GM12878 (cell line): ENCODE data around the gene BOLA2B. TPM values are rescaled to one million over a fixed set of nuclear protein-coding genes. Genes with fewer than 3 reads are reported as not detected.

Experiments used
- ATF7 ChIP-seq: fragments of 450-650 bp; IDR thresholded peaks from 2 replicates; pipeline ENCODE4 v1.6.1; 2016; ENCODE audit warnings: low read depth, mild to moderate bottlenecking
- BCL11A ChIP-seq: IDR thresholded peaks from 2 replicates; pipeline ENCODE4 v1.6.1; 2011; ENCODE audit warnings: low read depth, low read length
- BCLAF1 ChIP-seq: fragments of 450-650 bp; IDR thresholded peaks from 2 replicates; pipeline ENCODE4 v1.6.1; 2017; ENCODE audit warnings: antibody characterized with exemption, mild to moderate bottlenecking, moderate library complexity
- BHLHE40 ChIP-seq, 2 experiments: fragments of 450-650 bp in 1 of 2; IDR thresholded peaks; 2 replicates each; pipeline ENCODE4 v1.6.1; 2011 to 2017; ENCODE audit warnings: low read depth in 2 of 2, borderline replicate concordance in 1 of 2, improper control_type of control experiment in 1 of 2, low read length in 1 of 2, mild to moderate bottlenecking in 1 of 2
- BMI1 ChIP-seq: fragments of 450-650 bp; IDR thresholded peaks from 2 replicates; pipeline ENCODE4 v1.6.1; 2016; ENCODE audit warnings: mild to moderate bottlenecking, moderate library complexity, borderline replicate concordance
- CBX5 ChIP-seq: sonication (generic); IDR thresholded peaks from 2 replicates; pipeline ENCODE4 v1.6.1; 2016; ENCODE audit warnings: low read depth, moderate library complexity, mild to moderate bottlenecking, inconsistent platforms
- CHD1 ChIP-seq: IDR thresholded peaks from 2 replicates; pipeline ENCODE4 v1.6.1; 2012; ENCODE audit warnings: low read depth, low read length, improper control_type of control experiment
- EZH2 ChIP-seq: IDR thresholded peaks from 2 replicates; pipeline ENCODE4 v1.6.1; 2012; ENCODE audit warnings: low read depth, mild to moderate bottlenecking, control low read depth, inconsistent platforms, low read length, borderline replicate concordance; ENCODE audit not compliant: control insufficient read depth
- HDAC2 ChIP-seq: fragments of 200-600 bp; sonication (generic); IDR thresholded peaks from 2 replicates; pipeline ENCODE4 v1.6.1; 2017
- HDAC6 ChIP-seq: fragments of 200-600 bp; sonication (generic); IDR thresholded peaks from one replicate; pipeline ENCODE4 v1.8.0; 2017; ENCODE audit warnings: antibody characterized with exemption; ENCODE audit not compliant: unreplicated experiment
- KLF5 ChIP-seq: fragments of 450-650 bp; IDR thresholded peaks from 2 replicates; pipeline ENCODE4 v1.6.1; 2014; ENCODE audit warnings: mild to moderate bottlenecking; ENCODE audit not compliant: partially characterized antibody
- MXI1 ChIP-seq: fragments of 150-350 bp; IDR thresholded peaks from 2 replicates; pipeline ENCODE4 v1.6.1; 2011; ENCODE audit warnings: low read depth, mild to moderate bottlenecking, inconsistent platforms, low read length, improper control_type of control experiment
- MYC ChIP-seq: IDR thresholded peaks from 2 replicates; pipeline ENCODE4 v1.6.1; 2011; ENCODE audit warnings: mild to moderate bottlenecking, low read length, moderate library complexity, inconsistent platforms; ENCODE audit not compliant: insufficient read depth, insufficient replicate concordance, insufficient read length, severe bottlenecking
- POLR2A ChIP-seq: IDR thresholded peaks from 2 replicates; pipeline ENCODE4 v1.6.1; 2011; ENCODE audit warnings: low read depth, mild to moderate bottlenecking, low read length
- RBBP5 ChIP-seq: fragments of 200-600 bp; sonication (generic); conservative IDR thresholded peaks from 2 replicates; pipeline ENCODE4 v1.6.1; 2016
- RUNX3 ChIP-seq: IDR thresholded peaks from 2 replicates; pipeline ENCODE4 v1.6.1; 2012; ENCODE audit warnings: low read length, inconsistent platforms
- SMARCA5 ChIP-seq: fragments of 450-650 bp; IDR thresholded peaks from 2 replicates; pipeline ENCODE4 v1.6.1; 2017; ENCODE audit warnings: mild to moderate bottlenecking
- SP1 ChIP-seq: IDR thresholded peaks from one replicate; pipeline ENCODE4 v1.6.1; 2011; ENCODE audit warnings: low read depth, low read length
- SREBF2 ChIP-seq: IDR thresholded peaks from 2 replicates; pipeline ENCODE4 v1.6.1; 2012; ENCODE audit warnings: mild to moderate bottlenecking, low read length
- SRF ChIP-seq, 2 experiments: IDR thresholded peaks; 2 replicates each; pipeline ENCODE4 v1.6.1; 2011; ENCODE audit warnings: low read depth in 2 of 2, low read length in 2 of 2, mild to moderate bottlenecking in 1 of 2, moderate library complexity in 1 of 2
- STAT1 ChIP-seq: fragments of 450-650 bp; conservative IDR thresholded peaks from 2 replicates; pipeline ENCODE4 v1.6.1; 2014; ENCODE audit warnings: antibody characterized with exemption, mild to moderate bottlenecking
- TCF3 ChIP-seq: IDR thresholded peaks from 2 replicates; pipeline ENCODE4 v1.6.1; 2012; ENCODE audit warnings: low read depth, mild to moderate bottlenecking, low read length, borderline replicate concordance; ENCODE audit not compliant: insufficient read depth
- polyA plus RNA-seq, 11 experiments: library from polyadenylated mRNA; depleted of rRNA in 4 of 11; unstranded in 6 of 11; stranded (reverse) in 5 of 11; fragments of >200 nt; fragmentation: Nextera tagmentation in 4 of 11; fragmentation: Illumina TruSeq in 1 of 11; extraction: Ambion mirVana in 4 of 11; extraction: Trizol in 1 of 11; gene quantifications; 1 replicate in 1 of 11; 2 replicates in 10 of 11; pipeline versions ENCODE4 v1.2.1 to v1.2.3, GENCODE V29; 2011 to 2016; ENCODE audit warnings: inconsistent platforms in 2 of 11, missing spikeins in 2 of 11, low read depth in 1 of 11
- total RNA-seq, 4 experiments: library from RNA; depleted of rRNA in 3 of 4; stranded (reverse); fragments of >200 nt in 3 of 4; fragmentation: Illumina TruSeq in 1 of 4; extraction: Trizol in 1 of 4; gene quantifications; 2 replicates each; pipeline versions ENCODE4 v1.2.1 to v1.2.3, GENCODE V29; 2013 to 2021
- TF ChIP-seq, protein P1 (sequence below): fragments of 450-650 bp; IDR thresholded peaks from 2 replicates; pipeline ENCODE4 v1.6.1; 2017; ENCODE audit warnings: mild to moderate bottlenecking, moderate library complexity

The BOLA2B gene
- total and polyA plus RNA-seq, 10 of the 15 experiments (the other 5 are each of a cell fraction or from before 2014, with no cell fraction given): 39.9 to 292 (median 130) TPM

DNA sequence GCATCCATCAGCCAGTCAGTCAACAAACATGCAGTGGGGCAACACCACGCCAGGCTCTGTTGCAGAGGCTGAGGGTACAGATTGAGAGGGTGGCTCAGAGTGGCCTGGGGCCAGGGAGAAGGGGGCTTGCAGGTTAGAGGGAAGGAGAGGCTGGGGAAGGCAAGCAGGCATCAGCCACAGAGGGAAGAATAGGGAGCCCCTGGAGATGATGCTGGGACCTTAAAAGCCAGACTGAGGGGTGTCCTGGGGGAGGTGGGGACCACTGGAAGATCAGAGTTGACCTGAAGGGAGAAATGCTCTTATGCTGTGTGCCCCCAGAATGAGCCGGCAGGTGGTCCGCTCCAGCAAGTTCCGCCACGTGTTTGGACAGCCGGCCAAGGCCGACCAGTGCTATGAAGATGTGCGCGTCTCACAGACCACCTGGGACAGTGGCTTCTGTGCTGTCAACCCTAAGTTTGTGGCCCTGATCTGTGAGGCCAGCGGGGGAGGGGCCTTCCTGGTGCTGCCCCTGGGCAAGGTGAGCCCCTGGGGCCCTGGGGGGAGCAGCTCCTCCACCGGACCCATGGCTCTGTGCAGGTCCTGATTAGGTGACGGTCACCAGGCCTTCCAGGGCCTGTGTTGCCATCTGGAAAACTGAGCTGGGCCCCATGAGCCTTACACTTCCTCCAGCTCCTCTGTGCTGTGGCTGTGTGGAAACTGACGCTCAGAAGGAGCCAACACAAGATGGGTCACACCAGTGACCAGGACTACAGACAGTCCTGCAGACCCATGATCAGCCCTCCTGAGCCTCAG is 8.4 kb downstream of the BOLA2B start (continued):
- TF ChIP-seq SP1 (peak; percentile 20), CBX5 (no peak), TCF3 (0 out of 2 replicates have a peak, but pooled peaks have one; percentile 47), MXI1 (peak; percentile 45; the same call in 1 of the 2 replicates), HDAC2 (no peak), BHLHE40 (IDR thresholded peaks at IDR 0.05; ENCODE audit: borderline replicate concordance in 1 of 2, low read depth in 2 of 2, low read length in 1 of 2) (peak in 1 of 2 experiments; percentile 24; a peak in 1 of 4 replicates), STAT1 (no peak), POLR2A (peak; percentile 63), BMI1 (no peak; the same call in 1 of the 2 replicates), BCLAF1 (no peak), ATF7 (no peak), SREBF2 (no peak), EZH2 (no peak), SMARCA5 (0 out of 2 replicates have a peak, but pooled peaks have one; percentile 67), KLF5 (no peak), RBBP5 (no peak), SRF (IDR thresholded peaks at IDR 0.05; ENCODE audit: low read depth in 2 of 2, low read length in 2 of 2) (no peak), MYC (peak; percentile 59), RUNX3 (no peak), BCL11A (no peak), CHD1 (no peak), HDAC6 (peak; percentile 22)
- TF ChIP-seq, protein P1, sequence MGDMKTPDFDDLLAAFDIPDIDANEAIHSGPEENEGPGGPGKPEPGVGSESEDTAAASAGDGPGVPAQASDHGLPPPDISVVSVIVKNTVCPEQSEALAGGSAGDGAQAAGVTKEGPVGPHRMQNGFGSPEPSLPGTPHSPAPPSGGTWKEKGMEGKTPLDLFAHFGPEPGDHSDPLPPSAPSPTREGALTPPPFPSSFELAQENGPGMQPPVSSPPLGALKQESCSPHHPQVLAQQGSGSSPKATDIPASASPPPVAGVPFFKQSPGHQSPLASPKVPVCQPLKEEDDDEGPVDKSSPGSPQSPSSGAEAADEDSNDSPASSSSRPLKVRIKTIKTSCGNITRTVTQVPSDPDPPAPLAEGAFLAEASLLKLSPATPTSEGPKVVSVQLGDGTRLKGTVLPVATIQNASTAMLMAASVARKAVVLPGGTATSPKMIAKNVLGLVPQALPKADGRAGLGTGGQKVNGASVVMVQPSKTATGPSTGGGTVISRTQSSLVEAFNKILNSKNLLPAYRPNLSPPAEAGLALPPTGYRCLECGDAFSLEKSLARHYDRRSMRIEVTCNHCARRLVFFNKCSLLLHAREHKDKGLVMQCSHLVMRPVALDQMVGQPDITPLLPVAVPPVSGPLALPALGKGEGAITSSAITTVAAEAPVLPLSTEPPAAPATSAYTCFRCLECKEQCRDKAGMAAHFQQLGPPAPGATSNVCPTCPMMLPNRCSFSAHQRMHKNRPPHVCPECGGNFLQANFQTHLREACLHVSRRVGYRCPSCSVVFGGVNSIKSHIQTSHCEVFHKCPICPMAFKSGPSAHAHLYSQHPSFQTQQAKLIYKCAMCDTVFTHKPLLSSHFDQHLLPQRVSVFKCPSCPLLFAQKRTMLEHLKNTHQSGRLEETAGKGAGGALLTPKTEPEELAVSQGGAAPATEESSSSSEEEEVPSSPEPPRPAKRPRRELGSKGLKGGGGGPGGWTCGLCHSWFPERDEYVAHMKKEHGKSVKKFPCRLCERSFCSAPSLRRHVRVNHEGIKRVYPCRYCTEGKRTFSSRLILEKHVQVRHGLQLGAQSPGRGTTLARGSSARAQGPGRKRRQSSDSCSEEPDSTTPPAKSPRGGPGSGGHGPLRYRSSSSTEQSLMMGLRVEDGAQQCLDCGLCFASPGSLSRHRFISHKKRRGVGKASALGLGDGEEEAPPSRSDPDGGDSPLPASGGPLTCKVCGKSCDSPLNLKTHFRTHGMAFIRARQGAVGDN: peak; percentile 36; the same call in 1 of the 2 replicates
- TF ChIP-seq, all 136 proteins: peak for 15
